Keratinocyte (primary cell): ENCODE measurements around the gene MYDGF. TPM values are rescaled to one million over a fixed set of nuclear protein-coding genes. Genes with fewer than 3 reads are reported as not detected.

ENCODE experiments used
- DNase-seq: peaks from one replicate; pipeline ENCODE4 v3.0.0-alpha.2; 2011; ENCODE audit warnings: low read depth, missing footprints, low spot score
- FAIRE-seq: peaks from 2 replicates; lab custom pipeline; 2011; peaks lifted over from hg19 to GRCh38; lab: Jason Lieb, UNC
- H2AFZ ChIP-seq: 2 replicates; pipeline ENCODE4 v1.6.0; 2012; ENCODE audit warnings: low read length, control low read depth, inconsistent platforms; ENCODE audit not compliant: control insufficient read depth
- H3K27ac ChIP-seq: 2 replicates; pipeline ENCODE4 v1.5.1; 2011; ENCODE audit warnings: low read length; ENCODE audit not compliant: control insufficient read depth, insufficient read depth
- H3K27me3 ChIP-seq: 3 replicates; pipeline ENCODE4 v1.6.0; 2011; ENCODE audit warnings: low read length; ENCODE audit not compliant: control insufficient read depth, insufficient read depth; ENCODE audit errors: extremely low read depth
- H3K36me3 ChIP-seq, 2 experiments: 2 replicates in 1 of 2; 3 replicates in 1 of 2; pipeline ENCODE4 v1.5.1; 2011; ENCODE audit warnings: low read length in 2 of 2, mild to moderate bottlenecking in 1 of 2; ENCODE audit not compliant: control insufficient read depth in 2 of 2, insufficient read depth in 2 of 2; ENCODE audit errors: extremely low read depth in 1 of 2
- H3K4me1 ChIP-seq: 3 replicates; pipeline ENCODE4 v1.5.1; 2011; ENCODE audit warnings: low read length; ENCODE audit not compliant: control insufficient read depth, insufficient read depth; ENCODE audit errors: extremely low read depth
- H3K4me2 ChIP-seq: 3 replicates; pipeline ENCODE4 v1.6.0; 2011; ENCODE audit warnings: low read depth, low read length; ENCODE audit not compliant: control insufficient read depth, insufficient read depth; ENCODE audit errors: extremely low read depth
- H3K4me3 ChIP-seq, 3 experiments: fragments of 200-600 bp in 1 of 3; sonication (generic) in 1 of 3; 2 replicates in 2 of 3; 3 replicates in 1 of 3; pipeline ENCODE4 v1.5.1; 2011 to 2016; ENCODE audit warnings: low read length in 3 of 3, mild to moderate bottlenecking in 3 of 3, control low read depth in 2 of 3, inconsistent platforms in 1 of 3, low read depth in 1 of 3, mixed read lengths in 1 of 3, mixed run types in 1 of 3, moderate library complexity in 1 of 3; ENCODE audit not compliant: control insufficient read depth in 2 of 3, insufficient read depth in 2 of 3; ENCODE audit errors: extremely low read depth in 1 of 3
- H3K79me2 ChIP-seq: 2 replicates; pipeline ENCODE4 v1.6.0; 2012; ENCODE audit warnings: low read length; ENCODE audit not compliant: control insufficient read depth, insufficient read depth
- H3K9ac ChIP-seq: 3 replicates; pipeline ENCODE4 v1.6.0; 2011; ENCODE audit warnings: low read length; ENCODE audit not compliant: control insufficient read depth, insufficient read depth; ENCODE audit errors: extremely low read depth
- H3K9me1 ChIP-seq: 3 replicates; pipeline ENCODE4 v1.6.0; 2011; ENCODE audit warnings: low read length; ENCODE audit not compliant: control insufficient read depth, insufficient read depth; ENCODE audit errors: extremely low read depth
- H3K9me3 ChIP-seq: 2 replicates; pipeline ENCODE4 v1.5.1; 2012; ENCODE audit warnings: low read depth, low read length; ENCODE audit not compliant: control insufficient read depth
- H4K20me1 ChIP-seq: 3 replicates; pipeline ENCODE4 v1.6.0; 2011; ENCODE audit warnings: low read length; ENCODE audit not compliant: control insufficient read depth, insufficient read depth; ENCODE audit errors: extremely low read depth
- CTCF ChIP-seq, 3 experiments: IDR thresholded peaks in 1 of 3; conservative IDR thresholded peaks in 1 of 3; optimal IDR thresholded peaks in 1 of 3; 2 replicates in 2 of 3; 3 replicates in 1 of 3; pipeline versions ENCODE3 to v1.5.1; 2011; ENCODE audit warnings: low read length in 3 of 3, mild to moderate bottlenecking in 3 of 3, moderate library complexity in 2 of 3, control low read depth in 1 of 3, inconsistent platforms in 1 of 3; ENCODE audit not compliant: insufficient read depth in 2 of 3; ENCODE audit errors: extremely low read depth in 1 of 3
- EZH2 ChIP-seq: IDR thresholded peaks from one replicate; pipeline ENCODE4 v1.6.1; 2012; ENCODE audit warnings: inconsistent platforms, mild to moderate bottlenecking, low read length, moderate library complexity
- dilution Hi-C: fragments of 300-500 bp; cut with MboI; formaldehyde crosslinking; loops from one replicate; pipeline ENCODE4 v1.7.0; 2020; ENCODE audit warnings: low sequenced_read_pairs; ENCODE audit not compliant: extremely low pct_ligation_motif_present
- polyA plus RNA-seq, 5 experiments: library from polyadenylated mRNA; depleted of rRNA in 3 of 5; stranded (reverse) in 3 of 5; stranded (forward) in 1 of 5; unstranded in 1 of 5; fragments of >200 nt; gene quantifications; 1 replicate in 1 of 5; 2 replicates in 3 of 5; 3 replicates in 1 of 5; pipeline versions ENCODE4 v1.2.1 to v1.2.3, GENCODE V29; 2011 to 2012; ENCODE audit warnings: missing spikeins in 2 of 5, low read depth in 1 of 5, low replicate concordance in 1 of 5

MYDGF gene
- polyA plus RNA-seq, 1 donor (not counting 4 experiments of a cell fraction or from before 2014, with no cell fraction given) = 85.9 TPM

GRCh38 chr19:4662020-4662695, 8.0 kb downstream of the MYDGF start:
- FAIRE-seq (no peak), DNase-seq (no peak)
- Histone ChIP-seq H3K4me1 (no peaks in the 10 kb centered on the region), H4K20me1 (no peaks in the 10 kb centered on the region), H3K4me3 (no peak overlapping the region), H3K4me2 (no peak overlapping the region), H3K9ac (no peak overlapping the region), H3K79me2 (peaks cover 16% of the 10 kb centered on the region), H3K27me3 (no peaks in the 10 kb centered on the region), H3K9me3 (no peaks in the 10 kb centered on the region), H2AFZ (no peak overlapping the region), H3K9me1 (no peaks in the 10 kb centered on the region), H3K36me3 (peaks cover 44 to 50% of the 10 kb centered on the region in 2 experiments), H3K27ac (no peak overlapping the region)
- TF ChIP-seq EZH2 = no peak
- TF ChIP-seq CTCF (optimal IDR thresholded peaks at IDR 0.05 in 1 of 3, IDR thresholded peaks at IDR 0.05 in 1 of 3, conservative IDR thresholded peaks at IDR 0.05 in 1 of 3; ENCODE audit: extremely low read depth in 1 of 3, insufficient read depth in 2 of 3, low read length in 3 of 3) = no peak
- dilution Hi-C loops = no loop called here

GRCh38 chr19:4660993-4661392, 9.1 kb downstream of the MYDGF start:
- no peak for FAIRE-seq
- dilution Hi-C loops = no loop called here

More at GRCh38 chr19:4660993-4661392, 9.1 kb downstream of the MYDGF start:
- Histone ChIP-seq H3K27me3 (no peaks in the 10 kb centered on the region), H3K4me3 (no peak overlapping the region), H2AFZ (no peak overlapping the region), H4K20me1 (no peaks in the 10 kb centered on the region), H3K79me2 (peaks cover 10% of the 10 kb centered on the region), H3K4me1 (no peaks in the 10 kb centered on the region), H3K36me3 (peaks cover 46 to 48% of the 10 kb centered on the region in 2 experiments), H3K4me2 (no peak overlapping the region), H3K27ac (no peak overlapping the region), H3K9me3 (no peaks in the 10 kb centered on the region), H3K9me1 (no peaks in the 10 kb centered on the region), H3K9ac (no peak overlapping the region)
- DNase-seq = no peak
- TF ChIP-seq CTCF (optimal IDR thresholded peaks at IDR 0.05 in 1 of 3, IDR thresholded peaks at IDR 0.05 in 1 of 3, conservative IDR thresholded peaks at IDR 0.05 in 1 of 3; ENCODE audit: extremely low read depth in 1 of 3, insufficient read depth in 2 of 3, low read length in 3 of 3) (no peak), EZH2 (no peak)
